HCT116 (cell line): Measurements from ENCODE around the gene COMMD3. TPM values are rescaled to one million over a fixed set of nuclear protein-coding genes. Genes with fewer than 3 reads are reported as not detected.

Experiments
- ATAC-seq: fragments of 200-7000 bp; cut with Tn5 transposase; 2 replicates; pipeline ENCODE4 v1.9.1; 2020; ENCODE audit warnings: mild to moderate bottlenecking, moderate library complexity
- BruUV-seq: library from RNA; stranded (reverse); fragments of 400-500 nt; replicated peaks from 2 replicates; lab custom pipeline; 2021; lab: Mats Ljungman, UMichigan
- CTCF ChIA-PET: fragments of 300-600 bp; sonication (Branson Sonifier 250); formaldehyde crosslinking; loops from one replicate; lab custom pipeline; 2021; ENCODE audit warnings: antibody characterized with exemption; lab: Charles Lee
- POLR2A ChIA-PET: fragments of 300-600, 350-600 bp; sonication (Branson Sonifier 250); formaldehyde crosslinking; loops from one replicate; lab custom pipeline; 2021; ENCODE audit warnings: antibody characterized with exemption; lab: Charles Lee
- RAD21 ChIA-PET, 2 experiments: fragments of 300-600 bp; sonication (Branson Sonifier 250); formaldehyde crosslinking; loops; one replicate each; lab custom pipeline; 2023; ENCODE audit warnings: low total read pairs in 2 of 2; ENCODE audit not compliant: uncharacterized antibody in 2 of 2, unreplicated experiment in 2 of 2, low non-redundant PET in 1 of 2; lab: Charles Lee
- DNase-seq: peaks from one replicate; pipeline ENCODE4 v3.0.0-alpha.2; 2010; ENCODE audit warnings: low read depth, low spot score
- H2AFZ ChIP-seq: fragments of 200-600 bp; shearing (Covaris generic), sonication (generic); 2 replicates; pipeline ENCODE4 v1.6.1; 2017; ENCODE audit warnings: low read depth, mixed run types, mixed read lengths, antibody characterized with exemption, low read length; ENCODE audit not compliant: poor library complexity, severe bottlenecking
- H3K27ac ChIP-seq: 2 replicates; pipeline ENCODE4 v1.5.1; 2012; ENCODE audit warnings: low read depth, low read length
- H3K27me3 ChIP-seq: fragments of 200-600 bp; sonication (generic); 2 replicates; pipeline ENCODE4 v1.6.1; 2016; ENCODE audit warnings: mixed run types, low read length, mixed read lengths; ENCODE audit not compliant: insufficient read depth
- H3K36me3 ChIP-seq, 2 experiments: fragments of 200-500 bp in 1 of 2; fragments of 200-600 bp in 1 of 2; sonication (Bioruptor generic) in 1 of 2; sonication (generic) in 1 of 2; 2 replicates each; pipeline versions ENCODE4 v1.5.1 to v1.6.1; 2014 to 2016; ENCODE audit warnings: low read length in 2 of 2, inconsistent platforms in 1 of 2, mixed read lengths in 1 of 2, mixed run types in 1 of 2; ENCODE audit not compliant: insufficient read depth in 2 of 2, control insufficient read depth in 1 of 2
- H3K4me1 ChIP-seq, 2 experiments: fragments of 200-600 bp in 1 of 2; sonication (generic) in 1 of 2; 2 replicates each; pipeline versions ENCODE4 v1.5.1 to v1.6.1; 2012 to 2017; ENCODE audit warnings: low read length in 2 of 2, inconsistent platforms in 1 of 2, mild to moderate bottlenecking in 1 of 2, mixed read lengths in 1 of 2, mixed run types in 1 of 2, moderate library complexity in 1 of 2; ENCODE audit not compliant: insufficient read depth in 2 of 2, control insufficient read depth in 1 of 2
- H3K4me2 ChIP-seq: fragments of 200-600 bp; sonication (generic); 2 replicates; pipeline ENCODE4 v1.6.1; 2017; ENCODE audit warnings: mixed run types, low read length, mixed read lengths
- H3K4me3 ChIP-seq, 2 experiments: fragments of 200-600 bp in 1 of 2; sonication (generic) in 1 of 2; replicated peaks in 1 of 2; 2 replicates each; pipeline ENCODE4 v1.5.1; 2011 to 2016; ENCODE audit warnings: low read length in 2 of 2, control low read depth in 1 of 2, low read depth in 1 of 2, mild to moderate bottlenecking in 1 of 2, mixed read lengths in 1 of 2, mixed run types in 1 of 2
- H3K79me2 ChIP-seq: fragments of 200-600 bp; sonication (generic); 2 replicates; pipeline ENCODE4 v1.6.1; 2017; ENCODE audit warnings: mild to moderate bottlenecking, mixed run types, low read length, moderate library complexity, mixed read lengths; ENCODE audit not compliant: insufficient read depth
- H3K9ac ChIP-seq: fragments of 200-600 bp; sonication (generic); 2 replicates; pipeline ENCODE4 v1.6.1; 2016; ENCODE audit warnings: low read length, mixed read lengths
- H3K9me2 ChIP-seq: fragments of 200-600 bp; sonication (generic), shearing (Covaris generic); 2 replicates; pipeline ENCODE4 v1.6.1; 2017; ENCODE audit warnings: mixed run types, mild to moderate bottlenecking, moderate library complexity; ENCODE audit not compliant: insufficient read depth
- H3K9me3 ChIP-seq, 2 experiments: fragments of 200-500 bp in 1 of 2; fragments of 200-600 bp in 1 of 2; sonication (Bioruptor generic) in 1 of 2; sonication (generic) in 1 of 2; 2 replicates each; pipeline ENCODE4 v1.6.1; 2014 to 2017; ENCODE audit warnings: low read length in 2 of 2, mixed read lengths in 2 of 2, inconsistent platforms in 1 of 2, low read depth in 1 of 2, mild to moderate bottlenecking in 1 of 2, mixed run types in 1 of 2, moderate library complexity in 1 of 2; ENCODE audit not compliant: control insufficient read depth in 1 of 2, insufficient read depth in 1 of 2
- H4K20me1 ChIP-seq: fragments of 200-600 bp; sonication (generic), shearing (Covaris generic); 2 replicates; pipeline ENCODE4 v1.6.1; 2017; ENCODE audit warnings: mixed run types, mild to moderate bottlenecking, moderate library complexity; ENCODE audit not compliant: insufficient read depth
- CTCF ChIP-seq, 3 experiments: fragments of 200-600 bp in 1 of 3; sonication (generic) in 1 of 3; IDR thresholded peaks in 2 of 3; conservative IDR thresholded peaks in 1 of 3; 2 replicates each; pipeline ENCODE4 v1.5.1; 2012 to 2017; ENCODE audit warnings: low read depth in 2 of 3, low read length in 2 of 3, antibody characterized with exemption in 1 of 3, borderline replicate concordance in 1 of 3, control low read depth in 1 of 3, mild to moderate bottlenecking in 1 of 3, mixed read lengths in 1 of 3, mixed run types in 1 of 3, moderate library complexity in 1 of 3; ENCODE audit not compliant: insufficient read depth in 1 of 3
- EGR1 ChIP-seq: IDR thresholded peaks from 2 replicates; pipeline ENCODE4 v1.6.1; 2012; ENCODE audit warnings: low read depth
- FOSL1 ChIP-seq: IDR thresholded peaks from 2 replicates; pipeline ENCODE4 v1.6.1; 2012; ENCODE audit warnings: low read depth
- JUND ChIP-seq: IDR thresholded peaks from 2 replicates; pipeline ENCODE4 v1.6.1; 2012
- POLR2AphosphoS5 ChIP-seq: IDR thresholded peaks from 2 replicates; pipeline ENCODE4 v1.6.1; 2011; ENCODE audit warnings: mild to moderate bottlenecking, low read depth, low read length, moderate library complexity
- RAD21 ChIP-seq: IDR thresholded peaks from 2 replicates; pipeline ENCODE4 v1.6.1; 2012; ENCODE audit warnings: low read depth, mild to moderate bottlenecking
- SP1 ChIP-seq: IDR thresholded peaks from 2 replicates; pipeline ENCODE4 v1.6.1; 2012; ENCODE audit warnings: low read depth
- SRF ChIP-seq: IDR thresholded peaks from 2 replicates; pipeline ENCODE4 v1.6.1; 2012; ENCODE audit warnings: low read depth
- TCF7L2 ChIP-seq: IDR thresholded peaks from 2 replicates; pipeline ENCODE4 v1.7.0; 2011; ENCODE audit warnings: borderline replicate concordance, inconsistent platforms; ENCODE audit not compliant: insufficient read depth, insufficient read length; ENCODE audit errors: extremely low read depth
- ZNF274 ChIP-seq: fragments of 200-500 bp; sonication (Bioruptor generic); IDR thresholded peaks from 2 replicates; pipeline ENCODE4 v1.6.1; 2014; ENCODE audit warnings: mild to moderate bottlenecking, low read depth, low read length, inconsistent platforms
- intact Hi-C: fragments of 100-400 bp; cut with micrococcal nuclease; formaldehyde crosslinking; loops from 2 replicates; pipeline ENCODE4 v1.10.0; 2022
- total RNA-seq: library from RNA; stranded (reverse); gene quantifications from one replicate; pipeline ENCODE4 v1.2.1, GENCODE V29; 2021; ENCODE audit not compliant: unreplicated experiment

The COMMD3 gene
- total RNA-seq, 1 experiment from 2014 or later = 43.0 TPM

- H3K4me3 ChIP-seq = peak overlapping the region; percentile 46 to 68
Observed at GRCh38 chr10:22324413-22324812, 8.2 kb downstream of the COMMD3 start.

More at GRCh38 chr10:22324413-22324812, 8.2 kb downstream of the COMMD3 start:
- Histone ChIP-seq H3K79me2 (peaks cover 54% of the 10 kb centered on the region), H3K4me2 (peak overlapping the region; percentile 88), H3K27ac (no peak overlapping the region), H3K9ac (peak overlapping the region; percentile 62), H3K27me3 (peaks cover 25% of the 10 kb centered on the region), H3K9me2 (no peaks in the 10 kb centered on the region), H3K36me3 (peaks cover 11 to 21% of the 10 kb centered on the region in 2 experiments; a peak in 3 of 4 replicates), H3K4me1 (peaks cover 7 to 45% of the 10 kb centered on the region in 2 experiments; a peak in 3 of 4 replicates), H3K9me3 (no peaks in the 10 kb centered on the region), H2AFZ (no peak overlapping the region), H4K20me1 (peaks cover 20% of the 10 kb centered on the region; the same call in 1 of the 2 replicates)
- RAD21 ChIA-PET = no interaction called here
- no TSS peak for BruUV-seq
- ATAC-seq (no peak), DNase-seq (no peak)
- intact Hi-C loops = loop anchor here (5.0 kb wide), 1 partner anchor 322 kb away; the partner anchor contains the start of gene DNAJC1
- no peak for TF ChIP-seq EGR1
- TF ChIP-seq SP1 = no peak
- no peak for TF ChIP-seq FOSL1
- no peak for TF ChIP-seq TCF7L2
- no peak for TF ChIP-seq POLR2AphosphoS5
- no peak for TF ChIP-seq JUND
- TF ChIP-seq CTCF (IDR thresholded peaks at IDR 0.05 in 2 of 3, conservative IDR thresholded peaks at IDR 0.05 in 1 of 3; ENCODE audit: borderline replicate concordance in 1 of 3, insufficient read depth in 1 of 3, low read depth in 2 of 3, low read length in 2 of 3) = no peak
- TF ChIP-seq ZNF274 = no peak
- TF ChIP-seq SRF = no peak
- TF ChIP-seq RAD21 = no peak
- POLR2A ChIA-PET = interaction anchor here (1.1 kb wide), 1 partner anchor 16 kb away, joined by 3 read pairs; no protein-coding TSS in a partner anchor
- CTCF ChIA-PET = no interaction called here
